Measurements from ENCODE around the gene ESRRA.

The ESRRA gene

DNA sequence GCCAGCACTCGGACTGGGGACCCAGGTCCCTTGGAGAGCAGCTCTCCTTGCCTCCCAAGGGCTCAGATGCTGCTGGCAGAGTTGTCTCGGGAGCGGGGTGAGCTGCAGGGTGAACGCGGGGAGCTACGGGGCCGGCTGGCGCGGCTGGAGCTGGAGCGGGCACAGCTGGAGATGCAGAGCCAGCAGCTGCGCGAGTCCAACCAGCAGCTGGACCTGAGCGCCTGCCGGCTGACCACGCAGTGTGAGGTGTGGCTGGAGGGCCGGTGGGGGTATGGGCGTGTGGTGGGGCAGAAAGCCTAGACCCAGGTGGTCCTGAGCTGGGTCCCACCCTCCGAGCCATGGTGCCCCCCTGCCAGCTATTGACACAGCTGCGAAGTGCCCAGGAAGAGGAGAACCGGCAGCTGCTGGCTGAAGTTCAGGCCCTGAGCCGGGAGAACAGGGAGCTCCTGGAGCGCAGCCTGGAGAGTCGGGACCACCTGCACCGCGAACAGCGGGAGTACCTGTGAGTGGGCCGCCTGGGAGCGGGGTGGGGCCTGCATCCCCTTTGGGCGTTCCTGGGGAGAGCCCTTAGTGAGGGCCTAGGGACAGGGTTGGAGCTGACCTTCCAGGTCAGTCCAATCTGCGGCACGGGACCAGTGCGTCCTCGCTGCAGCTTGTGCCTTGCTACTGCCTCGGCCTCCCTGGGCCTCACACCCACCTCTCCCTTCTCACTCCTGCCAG lies 47.8 kb downstream of the ESRRA start:
- POLR2A ChIA-PET: interaction anchor here (0.6 to 1.5 kb wide), 2 partner anchors 10 to 106 kb away, joined by 3 to 5 read pairs; partner anchors contain the start of gene PPP1R14B
- no peak for DNase-seq (ENCODE audit: extremely low spot score)
- TF ChIP-seq, protein P1, sequence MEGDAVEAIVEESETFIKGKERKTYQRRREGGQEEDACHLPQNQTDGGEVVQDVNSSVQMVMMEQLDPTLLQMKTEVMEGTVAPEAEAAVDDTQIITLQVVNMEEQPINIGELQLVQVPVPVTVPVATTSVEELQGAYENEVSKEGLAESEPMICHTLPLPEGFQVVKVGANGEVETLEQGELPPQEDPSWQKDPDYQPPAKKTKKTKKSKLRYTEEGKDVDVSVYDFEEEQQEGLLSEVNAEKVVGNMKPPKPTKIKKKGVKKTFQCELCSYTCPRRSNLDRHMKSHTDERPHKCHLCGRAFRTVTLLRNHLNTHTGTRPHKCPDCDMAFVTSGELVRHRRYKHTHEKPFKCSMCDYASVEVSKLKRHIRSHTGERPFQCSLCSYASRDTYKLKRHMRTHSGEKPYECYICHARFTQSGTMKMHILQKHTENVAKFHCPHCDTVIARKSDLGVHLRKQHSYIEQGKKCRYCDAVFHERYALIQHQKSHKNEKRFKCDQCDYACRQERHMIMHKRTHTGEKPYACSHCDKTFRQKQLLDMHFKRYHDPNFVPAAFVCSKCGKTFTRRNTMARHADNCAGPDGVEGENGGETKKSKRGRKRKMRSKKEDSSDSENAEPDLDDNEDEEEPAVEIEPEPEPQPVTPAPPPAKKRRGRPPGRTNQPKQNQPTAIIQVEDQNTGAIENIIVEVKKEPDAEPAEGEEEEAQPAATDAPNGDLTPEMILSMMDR (IDR thresholded peaks at IDR 0.05; ENCODE audit: control extremely low read depth, extremely low read depth, low read depth, missing control alignments): no peak
- CTCF ChIA-PET: interaction anchor here (1.2 to 8.5 kb wide), 6 partner anchors 10 to 82 kb away, joined by 4 to 81 read pairs (median 26); partner anchors contain the start of genes CCDC88B, ESRRA, PRDX5 and TRMT112

DNA sequence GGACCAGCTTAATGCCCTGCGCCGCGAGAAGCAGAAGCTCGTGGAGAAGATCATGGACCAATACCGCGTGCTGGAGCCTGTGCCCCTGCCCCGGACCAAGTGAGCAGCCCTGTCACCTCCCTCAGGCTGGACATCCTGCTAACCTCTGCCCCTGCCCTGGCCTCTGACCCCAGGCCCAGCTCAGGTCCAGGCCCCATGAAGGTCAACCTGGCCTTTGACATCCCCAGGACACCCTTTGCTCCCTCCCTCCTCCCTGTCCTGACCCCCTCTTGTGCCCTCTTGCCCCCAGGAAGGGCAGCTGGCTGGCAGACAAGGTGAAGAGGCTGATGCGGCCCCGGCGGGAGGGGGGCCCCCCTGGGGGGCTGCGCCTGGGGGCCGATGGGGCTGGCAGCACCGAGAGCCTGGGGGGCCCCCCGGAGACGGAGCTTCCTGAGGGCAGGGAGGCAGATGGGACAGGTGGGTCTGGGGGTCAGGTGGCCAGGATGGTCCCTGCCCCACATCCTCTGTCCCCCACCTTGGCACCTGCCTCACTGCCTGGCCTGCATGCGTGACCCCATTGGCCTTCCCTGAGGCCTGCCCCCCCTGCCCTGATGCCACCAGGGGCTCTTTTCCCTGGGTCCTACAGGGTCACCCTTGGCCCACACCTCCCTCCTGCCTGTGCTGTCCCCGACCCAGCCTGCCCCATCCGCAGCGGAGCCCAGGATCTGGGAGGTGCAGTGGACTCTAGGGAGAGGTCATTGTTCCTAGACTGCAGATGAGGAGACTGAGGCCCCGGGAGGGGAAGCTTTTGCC lies 48.6 kb downstream of the ESRRA start:
- TF ChIP-seq, protein P1 (IDR thresholded peaks at IDR 0.05; ENCODE audit: control extremely low read depth, extremely low read depth, low read depth, missing control alignments): no peak
- POLR2A ChIA-PET: interaction anchor here (1.5 to 1.7 kb wide), 2 partner anchors 11 to 41 kb away, joined by 5 to 8 read pairs; no protein-coding TSS in a partner anchor
- CTCF ChIA-PET: interaction anchor here (1.2 to 8.5 kb wide), 10 partner anchors 10 to 170 kb away, joined by 3 to 81 read pairs (median 6); partner anchors contain the start of genes CCDC88B, ESRRA, PRDX5 and TRMT112
- no peak for DNase-seq (ENCODE audit: extremely low spot score)

DNA sequence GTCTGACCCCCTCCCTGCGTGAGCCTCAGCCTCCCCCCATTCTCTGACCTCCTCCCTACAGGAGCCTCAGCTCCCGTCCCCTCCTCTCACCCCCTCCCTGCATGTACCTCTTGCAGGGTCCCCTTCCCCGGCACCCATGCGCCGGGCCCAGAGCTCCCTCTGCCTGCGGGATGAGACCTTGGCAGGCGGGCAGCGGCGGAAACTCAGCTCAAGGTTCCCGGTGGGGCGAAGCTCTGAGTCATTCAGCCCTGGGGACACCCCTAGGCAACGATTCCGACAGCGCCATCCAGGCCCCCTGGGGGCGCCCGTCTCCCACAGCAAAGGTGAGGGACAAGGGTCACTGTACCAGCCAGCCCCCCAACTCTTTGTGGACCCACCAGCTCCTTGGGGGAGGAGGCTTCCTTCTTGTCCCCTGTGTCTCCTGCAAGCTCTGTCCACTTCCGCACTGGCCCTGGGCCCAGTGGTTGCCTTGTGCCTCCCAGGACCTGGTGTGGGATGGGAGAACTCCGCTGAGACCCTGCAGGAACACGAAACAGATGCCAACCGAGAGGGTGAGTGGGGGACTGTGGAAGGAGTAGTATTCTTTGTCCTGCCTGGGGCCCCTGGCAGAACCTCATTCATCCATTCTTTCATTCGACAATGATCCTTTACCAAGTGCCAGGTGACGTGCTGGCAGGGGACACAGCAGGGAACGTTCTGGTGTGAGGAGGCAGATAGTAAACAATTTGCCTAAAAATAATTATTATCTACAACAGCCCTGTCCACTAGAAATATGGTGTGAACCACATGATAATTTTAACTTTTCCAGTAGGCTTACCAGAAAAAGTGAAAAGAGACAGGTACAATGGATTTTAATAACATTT lies 50.0 kb downstream of the ESRRA start:
- DNase-seq (ENCODE audit: extremely low spot score): peak; percentile 77
- ChIA-PET CTCF (interaction anchor here (0.6 to 8.5 kb wide), 23 partner anchors 9 to 401 kb away, joined by 3 to 81 read pairs (median 4); partner anchors contain the start of genes CCDC88B, NUDT22, PRDX5 and TRMT112), POLR2A (interaction anchor here (0.6 to 1.7 kb wide), 4 partner anchors 13 to 1500 kb away, joined by 3 to 8 read pairs (median 4); partner anchors contain the start of genes PRDX5 and TRMT112)
- TF ChIP-seq, protein P1 (IDR thresholded peaks at IDR 0.05; ENCODE audit: control extremely low read depth, extremely low read depth, low read depth, missing control alignments): peak; percentile 81

DNA sequence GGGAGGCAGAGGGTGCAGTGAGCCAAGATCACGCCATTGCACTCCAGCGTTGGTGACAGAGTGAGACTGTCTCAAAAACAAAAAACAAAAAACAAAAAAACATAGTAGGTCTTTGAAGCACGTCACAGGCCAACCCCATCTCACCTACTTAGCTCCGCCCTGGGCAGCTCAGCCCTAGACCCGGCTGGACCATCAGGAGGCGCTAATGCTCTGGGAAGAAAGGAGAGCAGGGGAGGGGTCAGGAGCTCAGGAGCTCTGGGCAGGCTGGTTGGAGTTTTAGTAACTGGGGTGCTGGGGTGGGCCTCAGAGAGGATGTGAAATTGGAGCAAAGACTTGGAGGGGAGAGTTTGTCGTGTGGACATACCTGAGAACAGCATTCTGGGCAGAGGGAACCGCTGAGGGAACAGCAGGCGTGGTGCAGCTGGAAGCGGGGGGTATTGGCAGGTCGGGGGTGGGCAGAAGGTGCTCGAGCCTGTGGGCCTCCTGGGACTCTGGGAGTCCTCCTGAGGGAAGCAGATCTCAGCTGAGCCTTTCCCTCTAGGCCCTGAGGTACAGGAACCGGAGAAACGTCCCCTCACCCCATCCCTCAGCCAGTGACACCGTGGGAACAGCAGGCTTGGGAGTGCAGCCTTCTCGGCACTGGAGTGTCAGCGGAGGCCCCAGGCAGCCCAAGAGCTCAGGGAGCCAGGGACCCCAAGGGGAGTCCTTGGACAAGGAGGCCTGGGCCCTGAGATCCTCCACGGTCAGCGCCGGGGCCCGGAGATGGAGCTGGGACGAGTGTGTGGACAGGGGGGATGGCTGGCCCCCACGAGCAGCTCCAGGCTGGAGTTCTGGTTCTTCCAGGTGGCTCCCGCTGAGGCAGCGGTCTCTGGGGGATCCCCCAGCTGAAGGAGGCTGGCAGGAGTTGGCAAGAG lies 51.4 kb downstream of the ESRRA start:
- POLR2A ChIA-PET: interaction anchor here (1.4 kb wide), 1 partner anchor 39 kb away, joined by 6 read pairs; the partner anchor contains the start of genes PRDX5 and TRMT112
- TF ChIP-seq, protein P1 (IDR thresholded peaks at IDR 0.05; ENCODE audit: control extremely low read depth, extremely low read depth, low read depth, missing control alignments): peak; percentile 38
- no peak for DNase-seq (ENCODE audit: extremely low spot score)
- CTCF ChIA-PET: interaction anchor here (1.1 to 8.5 kb wide), 13 partner anchors 11 to 387 kb away, joined by 3 to 81 read pairs (median 4); partner anchors contain the start of genes CCDC88B, PRDX5, RASGRP2 and TRMT112

DNA sequence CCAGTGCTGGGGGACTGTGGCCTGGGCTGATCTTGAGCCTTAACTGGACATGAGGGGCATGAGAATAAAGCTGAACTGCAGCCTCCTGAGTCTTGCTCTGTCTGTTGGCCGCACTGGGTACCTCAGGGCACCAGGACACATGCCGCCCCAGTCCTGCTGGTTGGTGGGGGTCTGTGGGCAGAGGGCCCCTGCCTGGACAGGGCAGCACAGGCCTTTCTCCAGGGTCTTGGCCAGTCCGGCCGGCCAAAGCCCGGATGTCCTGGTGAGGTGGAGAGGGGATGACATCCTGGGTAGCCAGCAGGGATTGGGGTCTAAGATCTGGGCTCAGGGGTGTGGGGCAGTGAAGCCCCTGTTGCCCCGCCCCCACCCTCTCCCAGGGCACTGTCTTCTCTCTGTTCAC lies 52.1 kb downstream of the ESRRA start:
- TF ChIP-seq, protein P1 (IDR thresholded peaks at IDR 0.05; ENCODE audit: control extremely low read depth, extremely low read depth, low read depth, missing control alignments): no peak
- no peak for DNase-seq (ENCODE audit: extremely low spot score)
- POLR2A ChIA-PET: interaction anchor here (1.4 kb wide), 1 partner anchor 40 kb away, joined by 6 read pairs; the partner anchor contains the start of genes PRDX5 and TRMT112
- CTCF ChIA-PET: interaction anchor here (1.2 to 8.5 kb wide), 7 partner anchors 11 to 92 kb away, joined by 3 to 81 read pairs (median 4); partner anchors contain the start of genes CCDC88B, PRDX5 and TRMT112
